Astrocyte (in vitro differentiated cells and primary cell): ENCODE measurements around the gene APOL1. TPM values are rescaled to one million over a fixed set of nuclear protein-coding genes. Genes with fewer than 3 reads are reported as not detected.

Experiments used
- DNase-seq: peaks from one replicate; pipeline ENCODE4 v3.0.0-alpha.2; 2010; ENCODE audit warnings: low read depth
- FAIRE-seq: peaks from 2 replicates; lab custom pipeline; 2011; peaks lifted over from hg19 to GRCh38; lab: Jason Lieb, UNC
- H2AFZ ChIP-seq: 2 replicates; pipeline ENCODE4 v1.6.0; 2012; ENCODE audit warnings: low read depth, low read length, inconsistent platforms
- H3K27ac ChIP-seq: 2 replicates; pipeline ENCODE4 v1.5.1; 2011; ENCODE audit warnings: low read depth, low read length, inconsistent platforms
- H3K27me3 ChIP-seq: 2 replicates; pipeline ENCODE4 v1.6.0; 2011; ENCODE audit warnings: low read length, inconsistent platforms; ENCODE audit not compliant: insufficient read depth
- H3K36me3 ChIP-seq: 2 replicates; pipeline ENCODE4 v1.5.1; 2011; ENCODE audit warnings: low read length, inconsistent platforms; ENCODE audit not compliant: insufficient read depth
- H3K4me1 ChIP-seq: 2 replicates; pipeline ENCODE4 v1.5.1; 2011; ENCODE audit warnings: low read length, inconsistent platforms; ENCODE audit not compliant: insufficient read depth
- H3K4me2 ChIP-seq: 2 replicates; pipeline ENCODE4 v1.6.0; 2012; ENCODE audit warnings: low read length, inconsistent platforms
- H3K4me3 ChIP-seq: 2 replicates; pipeline ENCODE4 v1.5.1; 2011; ENCODE audit warnings: low read depth, mild to moderate bottlenecking, low read length, inconsistent platforms; ENCODE audit not compliant: insufficient read depth
- H3K79me2 ChIP-seq: 2 replicates; pipeline ENCODE4 v1.6.0; 2012; ENCODE audit warnings: mild to moderate bottlenecking, low read length, inconsistent platforms; ENCODE audit not compliant: insufficient read depth
- H3K9ac ChIP-seq: 2 replicates; pipeline ENCODE4 v1.6.0; 2012; ENCODE audit warnings: mild to moderate bottlenecking, low read length, inconsistent platforms
- H3K9me3 ChIP-seq: 2 replicates; pipeline ENCODE4 v1.5.1; 2012; ENCODE audit warnings: low read depth, mild to moderate bottlenecking, low read length, inconsistent platforms; ENCODE audit not compliant: insufficient read depth
- H4K20me1 ChIP-seq: 2 replicates; pipeline ENCODE4 v1.6.0; 2012; ENCODE audit warnings: low read length, inconsistent platforms; ENCODE audit not compliant: insufficient read depth
- H3K27ac Mint-ChIP-seq: one replicate; pipeline ENCODE4 v1.8.0; 2021; ENCODE audit warnings: mild to moderate bottlenecking, mixed read lengths; ENCODE audit not compliant: unreplicated experiment
- H3K27me3 Mint-ChIP-seq: one replicate; pipeline ENCODE4 v1.8.0; 2021; ENCODE audit warnings: low read depth, mixed read lengths; ENCODE audit not compliant: unreplicated experiment
- H3K36me3 Mint-ChIP-seq: one replicate; pipeline ENCODE4 v1.8.0; 2021; ENCODE audit warnings: low read depth, mixed read lengths; ENCODE audit not compliant: unreplicated experiment
- H3K4me1 Mint-ChIP-seq: one replicate; pipeline ENCODE4 v1.8.0; 2021; ENCODE audit warnings: low read depth, mixed read lengths; ENCODE audit not compliant: unreplicated experiment
- H3K4me3 Mint-ChIP-seq: one replicate; pipeline ENCODE4 v1.8.0; 2021; ENCODE audit warnings: mild to moderate bottlenecking, moderate library complexity, mixed read lengths; ENCODE audit not compliant: unreplicated experiment
- H3K9me3 Mint-ChIP-seq: one replicate; pipeline ENCODE4 v1.8.0; 2021; ENCODE audit warnings: mild to moderate bottlenecking, mixed read lengths; ENCODE audit not compliant: unreplicated experiment
- EZH2 ChIP-seq: IDR thresholded peaks from 2 replicates; pipeline ENCODE4 v1.6.1; 2012; ENCODE audit warnings: mild to moderate bottlenecking, low read length, inconsistent platforms; ENCODE audit not compliant: insufficient read depth
- microRNA-seq: library from miRNA; unstranded; fragments of <30 nt; microRNA quantifications from one replicate; pipeline ENCODE4 v1.2.0, GENCODE V29; 2020
- total RNA-seq: library from RNA; stranded (reverse); gene quantifications from 2 replicates; pipeline ENCODE4 v1.2.1, GENCODE V29; 2021
- TF ChIP-seq, protein P1 (sequence below): IDR thresholded peaks from 2 replicates; pipeline ENCODE4 v1.5.1; 2011; ENCODE audit warnings: low read depth, mild to moderate bottlenecking, inconsistent platforms, low read length, moderate library complexity; ENCODE audit not compliant: insufficient read depth

APOL1 gene
- total RNA-seq, 1 donor from 2014 or later = 3.9 TPM

DNA sequence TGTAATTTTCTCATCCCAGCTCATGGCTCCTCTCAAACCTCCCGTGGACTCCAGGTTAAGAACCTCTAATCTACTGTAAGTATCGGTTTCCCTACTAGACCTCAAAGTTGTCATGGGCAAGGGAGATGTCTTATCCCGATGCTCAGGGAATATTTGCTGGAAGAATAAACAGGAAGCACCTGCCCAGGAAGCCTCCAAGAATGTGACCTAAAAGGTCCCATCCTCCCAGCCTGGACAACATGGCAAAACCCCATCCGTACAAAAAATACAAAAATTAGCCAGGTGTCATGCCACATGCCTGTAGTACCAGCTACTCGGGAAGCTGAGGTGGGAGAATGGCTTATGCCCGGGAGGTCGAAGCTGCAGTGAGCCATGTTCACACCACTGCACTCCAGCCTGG lies 62.4 kb downstream of the APOL1 start:
- TF ChIP-seq, protein P1, sequence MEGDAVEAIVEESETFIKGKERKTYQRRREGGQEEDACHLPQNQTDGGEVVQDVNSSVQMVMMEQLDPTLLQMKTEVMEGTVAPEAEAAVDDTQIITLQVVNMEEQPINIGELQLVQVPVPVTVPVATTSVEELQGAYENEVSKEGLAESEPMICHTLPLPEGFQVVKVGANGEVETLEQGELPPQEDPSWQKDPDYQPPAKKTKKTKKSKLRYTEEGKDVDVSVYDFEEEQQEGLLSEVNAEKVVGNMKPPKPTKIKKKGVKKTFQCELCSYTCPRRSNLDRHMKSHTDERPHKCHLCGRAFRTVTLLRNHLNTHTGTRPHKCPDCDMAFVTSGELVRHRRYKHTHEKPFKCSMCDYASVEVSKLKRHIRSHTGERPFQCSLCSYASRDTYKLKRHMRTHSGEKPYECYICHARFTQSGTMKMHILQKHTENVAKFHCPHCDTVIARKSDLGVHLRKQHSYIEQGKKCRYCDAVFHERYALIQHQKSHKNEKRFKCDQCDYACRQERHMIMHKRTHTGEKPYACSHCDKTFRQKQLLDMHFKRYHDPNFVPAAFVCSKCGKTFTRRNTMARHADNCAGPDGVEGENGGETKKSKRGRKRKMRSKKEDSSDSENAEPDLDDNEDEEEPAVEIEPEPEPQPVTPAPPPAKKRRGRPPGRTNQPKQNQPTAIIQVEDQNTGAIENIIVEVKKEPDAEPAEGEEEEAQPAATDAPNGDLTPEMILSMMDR = no peak
- no peak for TF ChIP-seq EZH2
- Mint-ChIP-seq H3K27ac (peak overlapping the region; percentile 89), H3K27me3 (no peaks in the 10 kb centered on the region), H3K4me3 (peak overlapping the region; percentile 60), H3K4me1 (peaks cover 49% of the 10 kb centered on the region), H3K36me3 (peaks cover 38% of the 10 kb centered on the region), H3K9me3 (no peaks in the 10 kb centered on the region)
- Histone ChIP-seq H4K20me1 (peaks cover 95% of the 10 kb centered on the region), H3K36me3 (peaks cover 93% of the 10 kb centered on the region), H3K79me2 (peaks cover 90% of the 10 kb centered on the region), H3K4me3 (no peak overlapping the region), H3K4me1 (peaks cover 12% of the 10 kb centered on the region), H3K4me2 (no peak overlapping the region), H2AFZ (no peak overlapping the region), H3K27ac (peak overlapping the region; percentile 30), H3K9ac (no peak overlapping the region), H3K27me3 (no peaks in the 10 kb centered on the region), H3K9me3 (no peaks in the 10 kb centered on the region)
- FAIRE-seq = no peak
- no peak for DNase-seq

DNA sequence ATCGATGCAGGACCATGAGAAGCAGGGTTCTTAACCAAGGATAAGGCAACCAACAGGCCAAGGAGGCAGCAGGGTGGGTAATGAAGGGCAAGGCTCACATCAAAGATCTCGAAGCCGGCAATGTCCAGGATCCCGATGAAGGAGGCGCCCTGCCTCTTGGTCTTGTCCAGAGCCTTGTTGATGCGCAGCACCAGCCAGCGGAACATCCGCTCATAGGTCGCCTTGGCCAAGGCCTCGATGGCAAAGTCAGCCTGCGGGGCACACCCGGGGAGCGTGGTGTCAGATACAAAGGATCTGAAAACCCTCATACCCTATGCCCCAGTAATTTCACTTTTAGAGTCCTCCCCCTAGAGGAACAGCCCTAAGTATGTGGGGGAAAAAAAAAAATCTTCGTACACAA lies 63.5 kb downstream of the APOL1 start:
- no peak for DNase-seq
- Mint-ChIP-seq H3K36me3 (peaks cover 41% of the 10 kb centered on the region), H3K27me3 (no peaks in the 10 kb centered on the region), H3K9me3 (no peaks in the 10 kb centered on the region), H3K4me1 (peaks cover 47% of the 10 kb centered on the region), H3K4me3 (no peak overlapping the region), H3K27ac (peak overlapping the region; percentile 75)
- H3K9ac ChIP-seq = no peak overlapping the region
- no peak for FAIRE-seq
- no peak overlapping the region for H3K4me3 ChIP-seq
- peaks cover 88% of the 10 kb centered on the region for H3K79me2 ChIP-seq
- H3K9me3 ChIP-seq = no peaks in the 10 kb centered on the region
- H2AFZ ChIP-seq = no peak overlapping the region
- H3K4me1 ChIP-seq = peaks cover 11% of the 10 kb centered on the region
- peaks cover 94% of the 10 kb centered on the region for H4K20me1 ChIP-seq
- peaks cover 91% of the 10 kb centered on the region for H3K36me3 ChIP-seq
- no peak overlapping the region for H3K27ac ChIP-seq
- H3K27me3 ChIP-seq = no peaks in the 10 kb centered on the region
- TF ChIP-seq, protein P1 = no peak
- TF ChIP-seq EZH2 = no peak
- H3K4me2 ChIP-seq = no peak overlapping the region

Small RNA genes within 50 kb of the gene (microRNA-seq; reads per million reads assigned to microRNA genes)
- gene MIR6819 = 9.6 reads per million, percentile 35 among the genes with 10 or more reads in this experiment

Other genes with a start within 250 kb of the APOL1 start
- gene RBFOX2, start 224.3 kb upstream of the APOL1 start, total RNA-seq = 169 and 177 TPM in 2 replicates
- gene APOL3, start 92.4 kb upstream of the APOL1 start, total RNA-seq = 2.3 and 2.5 TPM in 2 replicates
- gene APOL4, start 51.3 kb upstream of the APOL1 start, total RNA-seq = 0.07 TPM in 1 of 2 replicates, not detected in the other
- 77.2 and 85.1 TPM in 2 replicates for gene APOL2, start 13.6 kb upstream of the APOL1 start, total RNA-seq
- 2,278 and 2,469 TPM in 2 replicates for gene MYH9, start 134.8 kb downstream of the APOL1 start, total RNA-seq
- gene TXN2, start 228.5 kb downstream of the APOL1 start, total RNA-seq = 56.4 and 61.0 TPM in 2 replicates